Measurements from ENCODE around the gene RMND1.

- no peak for TF ChIP-seq CTCF (IDR thresholded peaks at IDR 0.05; ENCODE audit: low read depth, low read length)
- TF ChIP-seq EZH2phosphoT487 (IDR thresholded peaks at IDR 0.05; ENCODE audit: low read depth): no peak
Measured at GRCh38 chr6:151448623-151449022, 3.3 kb downstream of the RMND1 start.
